Islet of Langerhans (tissue), 1 donor: ENCODE data around the gene KDM6B.
"Not testable (repeated sequence)": the region's sequence is repeated elsewhere in the genome, so short reads cannot be mapped to it uniquely, and the experiment has no call there.

Experiments used
- FAIRE-seq: peaks from one replicate; lab custom pipeline; 2011; peaks lifted over from hg19 to GRCh38; lab: Jason Lieb, UNC

Gene KDM6B

DNA sequence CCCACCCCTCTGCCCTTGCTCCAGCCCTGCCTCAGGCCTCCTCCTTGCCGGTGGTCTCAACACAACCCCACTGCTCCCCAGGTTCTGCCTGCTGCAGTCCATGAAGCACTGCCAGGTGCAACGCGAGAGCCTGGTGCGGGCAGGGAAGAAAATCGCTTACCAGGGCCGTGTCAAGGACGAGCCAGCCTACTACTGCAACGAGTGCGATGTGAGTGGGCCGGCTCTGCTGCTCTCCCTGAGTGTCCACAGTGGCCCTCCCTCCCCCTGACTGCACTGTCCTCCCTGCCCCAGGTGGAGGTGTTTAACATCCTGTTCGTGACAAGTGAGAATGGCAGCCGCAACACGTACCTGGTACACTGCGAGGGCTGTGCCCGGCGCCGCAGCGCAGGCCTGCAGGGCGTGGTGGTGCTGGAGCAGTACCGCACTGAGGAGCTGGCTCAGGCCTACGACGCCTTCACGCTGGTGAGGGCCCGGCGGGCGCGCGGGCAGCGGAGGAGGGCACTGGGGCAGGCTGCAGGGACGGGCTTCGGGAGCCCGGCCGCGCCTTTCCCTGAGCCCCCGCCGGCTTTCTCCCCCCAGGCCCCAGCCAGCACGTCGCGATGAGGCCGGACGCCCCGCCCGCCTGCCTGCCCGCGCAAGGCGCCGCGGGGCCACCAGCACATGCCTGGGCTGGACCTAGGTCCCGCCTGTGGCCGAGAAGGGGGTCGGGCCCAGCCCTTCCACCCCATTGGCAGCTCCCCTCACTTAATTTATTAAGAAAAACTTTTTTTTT lies 19.1 kb downstream of the KDM6B start:
- no peak for FAIRE-seq

DNA sequence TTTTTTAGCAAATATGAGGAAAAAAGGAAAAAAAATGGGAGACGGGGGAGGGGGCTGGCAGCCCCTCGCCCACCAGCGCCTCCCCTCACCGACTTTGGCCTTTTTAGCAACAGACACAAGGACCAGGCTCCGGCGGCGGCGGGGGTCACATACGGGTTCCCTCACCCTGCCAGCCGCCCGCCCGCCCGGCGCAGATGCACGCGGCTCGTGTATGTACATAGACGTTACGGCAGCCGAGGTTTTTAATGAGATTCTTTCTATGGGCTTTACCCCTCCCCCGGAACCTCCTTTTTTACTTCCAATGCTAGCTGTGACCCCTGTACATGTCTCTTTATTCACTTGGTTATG lies 19.6 kb downstream of the KDM6B start:
- FAIRE-seq = no peak

DNA sequence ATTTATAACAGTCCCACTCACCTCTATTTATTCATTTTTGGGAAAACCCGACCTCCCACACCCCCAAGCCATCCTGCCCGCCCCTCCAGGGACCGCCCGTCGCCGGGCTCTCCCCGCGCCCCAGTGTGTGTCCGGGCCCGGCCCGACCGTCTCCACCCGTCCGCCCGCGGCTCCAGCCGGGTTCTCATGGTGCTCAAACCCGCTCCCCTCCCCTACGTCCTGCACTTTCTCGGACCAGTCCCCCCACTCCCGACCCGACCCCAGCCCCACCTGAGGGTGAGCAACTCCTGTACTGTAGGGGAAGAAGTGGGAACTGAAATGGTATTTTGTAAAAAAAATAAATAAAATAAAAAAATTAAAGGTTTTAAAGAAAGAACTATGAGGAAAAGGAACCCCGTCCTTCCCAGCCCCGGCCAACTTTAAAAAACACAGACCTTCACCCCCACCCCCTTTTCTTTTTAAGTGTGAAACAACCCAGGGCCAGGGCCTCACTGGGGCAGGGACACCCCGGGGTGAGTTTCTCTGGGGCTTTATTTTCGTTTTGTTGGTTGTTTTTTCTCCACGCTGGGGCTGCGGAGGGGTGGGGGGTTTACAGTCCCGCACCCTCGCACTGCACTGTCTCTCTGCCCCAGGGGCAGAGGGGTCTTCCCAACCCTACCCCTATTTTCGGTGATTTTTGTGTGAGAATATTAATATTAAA lies 20.2 kb downstream of the KDM6B start:
- FAIRE-seq = no peak

- no peak for FAIRE-seq
These were observed 21.0 kb downstream of the KDM6B start, which contains the start of gene TMEM88 for GRCh38 chr17:7854851-7855659. Gene TMEM88 (plus strand): TSS chr17:7855066. CDS start chr17:7855075, 9 bp downstream.

- no peak for FAIRE-seq
These were observed 21.6 kb downstream of the KDM6B start for GRCh38 chr17:7855660-7856010.

GRCh38 chr17:7856011-7856810 lies 22.2 kb downstream of the KDM6B start:
- no peak for FAIRE-seq

DNA sequence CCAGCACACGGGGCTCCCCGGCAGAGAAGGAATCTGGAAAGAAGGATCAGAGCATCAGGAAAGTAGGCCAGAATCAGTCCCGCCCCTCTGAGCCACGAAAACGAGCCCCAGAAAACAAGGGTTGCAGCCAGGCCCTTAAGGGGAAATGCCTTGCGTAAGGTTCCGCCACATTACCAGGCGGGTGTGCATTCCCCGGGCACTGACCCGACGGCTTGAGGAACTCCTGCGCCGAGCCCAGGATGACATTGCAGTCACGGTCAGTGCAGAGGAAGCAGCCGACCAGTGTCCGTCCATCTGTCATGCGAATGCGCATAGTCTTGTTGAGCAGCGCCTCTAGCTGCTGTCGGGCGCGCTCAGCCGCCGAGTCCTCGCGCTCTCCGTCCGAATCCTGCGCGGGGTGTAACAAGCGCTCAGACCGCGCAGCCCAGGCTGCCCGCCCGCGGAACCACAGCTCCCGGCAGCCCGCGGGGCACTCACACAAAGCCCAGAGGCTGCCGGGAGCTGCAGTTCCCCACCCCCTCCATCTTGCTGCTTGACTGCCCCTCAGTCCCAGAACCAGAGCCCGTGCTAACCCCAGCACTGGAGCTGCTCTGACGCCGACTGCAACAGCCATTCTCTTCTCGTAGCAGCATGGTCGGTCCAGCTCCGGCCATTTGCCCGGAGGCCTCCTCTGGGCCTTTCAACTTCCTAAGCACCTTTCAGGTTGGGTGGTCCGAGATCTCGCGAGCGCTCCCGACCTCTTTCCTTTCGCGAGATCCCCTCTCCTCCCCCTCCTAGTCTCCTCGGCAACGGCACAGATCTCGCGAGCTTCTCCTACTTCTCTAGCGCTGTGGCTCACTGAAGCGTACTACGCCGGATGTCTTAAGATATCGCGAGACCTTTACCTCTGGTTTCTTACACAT lies 23.0 kb downstream of the KDM6B start, which contains the start of gene NAA38:
NAA38 (minus strand) TSS at position 749 of the 902 bp plus-strand sequence; CDS start at position 653, 96 bp downstream.
- peak; percentile 97 for FAIRE-seq

DNA sequence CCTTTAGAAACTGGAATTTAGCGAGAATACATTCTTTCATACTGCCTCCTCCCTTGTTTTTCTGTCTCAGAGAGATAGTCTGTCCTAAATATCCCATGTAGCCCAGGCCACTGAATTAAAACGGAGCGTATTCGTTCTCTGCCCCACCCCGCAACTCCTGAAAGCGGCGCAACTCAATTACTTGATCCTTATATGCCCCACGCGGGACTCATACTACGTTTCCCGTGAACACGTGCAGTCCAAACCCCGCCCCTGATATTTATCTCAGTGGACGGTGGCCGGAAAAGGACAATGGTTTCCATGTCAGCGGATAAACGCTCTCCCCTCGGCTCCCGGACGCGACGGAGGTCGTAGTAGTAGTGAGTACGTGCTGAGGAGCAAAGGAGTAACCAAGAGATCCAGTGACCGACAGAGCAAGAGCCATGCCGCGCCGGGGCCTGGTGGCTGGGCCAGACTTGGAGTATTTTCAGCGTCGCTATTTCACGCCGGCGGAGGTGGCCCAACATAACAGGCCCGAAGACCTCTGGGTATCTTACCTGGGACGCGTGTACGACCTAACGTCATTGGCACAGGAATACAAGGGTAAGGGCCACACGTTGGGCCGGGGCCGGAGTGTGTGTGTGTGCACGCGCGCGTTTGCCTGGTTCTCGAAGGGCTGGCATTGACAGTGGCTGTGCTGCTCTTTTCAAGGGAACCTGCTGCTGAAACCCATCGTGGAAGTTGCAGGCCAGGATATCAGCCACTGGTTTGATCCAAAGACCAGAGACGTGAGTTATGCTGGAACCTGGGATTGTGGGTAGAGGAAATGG lies 23.9 kb downstream of the KDM6B start, which contains the start of gene CYB5D1:
CYB5D1 (plus strand) TSS at position 291 of the 809 bp plus-strand sequence; CDS start at position 423, 132 bp downstream.
- no peak for FAIRE-seq

GRCh38 chr17:7858522-7858810 lies 24.4 kb downstream of the KDM6B start:
- FAIRE-seq = no peak

GRCh38 chr17:7859028-7859427 lies 25.0 kb downstream of the KDM6B start:
- FAIRE-seq = no peak

- no peak for FAIRE-seq
These were observed 28.8 kb downstream of the KDM6B start for GRCh38 chr17:7862692-7863437.

GRCh38 chr17:7864384-7864783 lies 30.4 kb downstream of the KDM6B start:
- FAIRE-seq = not testable (repeated sequence)

DNA sequence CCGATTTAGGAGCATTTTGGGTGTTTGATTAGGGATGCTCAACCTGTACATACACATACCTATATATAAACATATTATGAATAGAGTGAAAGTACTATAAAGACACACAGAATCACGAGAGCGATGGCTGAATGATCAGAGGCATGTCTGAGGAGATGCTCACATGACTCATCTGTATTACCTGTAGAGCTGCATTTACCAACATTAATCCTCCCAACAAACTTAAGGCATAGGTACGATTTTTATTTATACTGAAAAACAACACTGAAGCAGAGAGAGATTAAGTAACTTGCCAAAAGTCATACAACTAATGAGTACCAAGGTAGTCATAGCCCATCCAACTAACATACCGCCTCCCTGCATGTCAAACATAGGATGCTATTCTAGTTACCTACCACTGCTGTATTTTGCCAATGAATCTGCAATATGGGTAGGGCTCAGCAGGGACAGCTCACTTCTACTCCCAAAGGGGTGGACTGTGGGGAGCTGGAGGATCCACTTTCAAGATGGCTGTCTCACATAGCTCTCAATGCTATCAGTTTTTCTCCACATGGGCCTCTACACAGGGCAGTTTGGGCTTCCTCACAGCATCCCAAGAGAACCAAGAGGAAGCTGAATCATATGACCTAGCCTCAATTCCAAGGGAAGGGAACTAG lies 31.1 kb downstream of the KDM6B start:
- no peak for FAIRE-seq

DNA sequence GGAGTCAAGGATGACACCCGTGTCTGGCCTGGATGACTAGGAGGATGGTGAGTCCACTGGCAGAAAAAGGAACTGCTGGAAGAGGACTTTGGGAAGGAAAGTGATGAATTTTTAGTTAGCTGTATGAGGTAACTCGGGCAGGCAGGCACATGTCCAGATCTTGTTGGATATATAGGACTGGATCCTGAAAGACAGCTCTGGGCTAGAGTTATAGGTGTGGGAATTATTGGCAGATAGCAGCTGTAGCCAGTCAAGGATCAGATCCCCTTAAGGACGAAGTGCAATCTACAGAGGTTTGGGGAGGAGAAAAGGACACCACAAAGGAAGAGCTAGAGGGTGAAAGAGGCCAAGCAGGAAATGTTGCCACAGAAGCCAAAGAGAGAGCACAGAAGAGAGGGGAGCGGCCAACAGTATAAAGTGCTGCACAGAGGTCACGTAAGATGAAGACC lies 33.9 kb downstream of the KDM6B start:
- no peak for FAIRE-seq

DNA sequence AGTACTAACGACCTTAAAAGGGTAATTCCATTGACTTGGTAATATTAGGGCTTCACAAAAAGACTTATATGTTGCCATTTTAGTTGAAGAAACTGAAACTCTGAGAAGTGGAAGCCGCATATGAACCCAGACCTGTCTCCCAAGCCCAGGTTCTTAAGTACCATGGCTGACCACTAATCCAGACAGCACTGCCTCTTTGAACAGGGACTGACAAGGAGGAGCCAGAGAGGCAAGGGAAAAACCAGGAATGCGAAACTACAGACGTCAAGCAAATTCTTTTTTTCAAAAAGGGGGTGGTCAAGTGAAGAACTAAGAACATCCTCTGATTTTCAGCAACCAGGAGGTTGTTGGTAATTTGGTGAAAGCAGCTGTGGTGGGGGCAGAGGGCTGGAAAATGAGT lies 39.0 kb downstream of the KDM6B start:
- no peak for FAIRE-seq

- no peak for FAIRE-seq
These were observed 41.9 kb downstream of the KDM6B start for GRCh38 chr17:7875804-7876370.

DNA sequence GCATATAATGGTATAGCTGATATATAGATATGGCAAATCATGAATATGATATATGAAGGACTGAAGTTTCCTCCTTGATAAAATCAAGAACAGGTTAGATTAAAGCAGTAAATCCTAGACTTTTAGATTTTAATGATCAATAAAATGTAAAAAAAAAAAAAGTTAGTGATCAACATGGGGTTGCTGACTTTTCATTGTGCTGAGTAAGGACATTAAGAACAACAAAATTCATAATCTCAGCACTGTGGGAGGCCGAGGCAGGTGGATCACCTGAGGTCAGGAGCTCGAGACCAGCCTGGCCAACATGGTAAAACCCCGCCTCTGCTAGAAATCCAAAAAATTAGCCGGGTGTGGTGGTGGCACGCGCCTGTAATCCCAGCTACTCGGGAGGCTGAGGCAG lies 44.2 kb downstream of the KDM6B start:
- peak; percentile 45 for FAIRE-seq

DNA sequence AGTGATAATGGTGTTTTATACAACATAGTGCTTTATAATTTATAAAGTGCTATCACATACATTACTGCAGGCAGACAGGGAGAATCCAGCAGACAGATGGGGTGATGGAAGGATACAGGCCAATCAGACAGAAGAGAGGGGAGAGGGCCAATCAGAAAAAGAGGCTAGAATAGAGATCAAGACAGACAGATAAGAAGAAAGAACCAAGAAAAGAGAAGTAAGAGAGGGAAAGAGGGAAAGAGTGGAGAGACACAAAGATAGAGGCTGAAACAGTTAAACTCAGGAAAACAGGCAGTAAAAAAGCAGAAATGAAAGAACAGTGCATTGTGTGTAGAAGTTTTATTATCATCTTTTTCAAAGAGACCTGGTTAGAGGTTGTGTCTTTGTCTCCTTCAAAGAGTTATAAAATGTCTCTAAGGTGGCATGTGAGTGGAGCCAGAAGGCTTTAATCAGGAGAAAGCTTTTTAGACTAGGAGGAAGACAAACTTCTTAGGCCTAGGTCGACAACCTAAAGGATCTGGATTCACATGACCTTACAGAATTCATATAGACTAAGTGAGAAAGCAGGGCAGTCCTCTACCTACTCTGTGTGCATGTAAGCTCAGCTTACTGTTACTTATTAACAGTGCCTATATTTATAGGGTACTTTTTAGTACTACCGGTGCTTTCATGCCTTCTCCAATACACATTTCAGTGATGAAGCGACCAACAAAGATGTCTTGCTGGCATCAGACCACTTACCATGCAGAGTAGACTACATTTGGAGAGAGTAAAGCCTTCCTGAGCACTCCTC lies 46.3 kb downstream of the KDM6B start:
- no peak for FAIRE-seq
